K562 (cell line): ENCODE data around the gene DNASE1L3. TPM values are rescaled to one million over a fixed set of nuclear protein-coding genes. Genes with fewer than 3 reads are reported as not detected.

Source experiments
- ATAC-seq: fragments of 200-7000 bp; cut with Tn5 transposase; 3 replicates; pipeline ENCODE4 v1.9.1; 2020; ENCODE audit warnings: moderate library complexity
- BruUV-seq: library from RNA; stranded (reverse); fragments of 400-500 nt; replicated peaks from 2 replicates; lab custom pipeline; 2021; lab: Mats Ljungman, UMichigan
- CTCF ChIA-PET: fragments of 300-600 bp; formaldehyde crosslinking; extraction: SDS; loops from one replicate; lab custom pipeline; 2021; ENCODE audit warnings: low intra/inter-chr PET ratio; lab: Yijun Ruan, JAX
- POLR2A ChIA-PET: fragments of 300-600, 350-650 bp; sonication (Branson Sonifier 250); formaldehyde crosslinking; extraction: SDS; loops from one replicate; lab custom pipeline; 2021; ENCODE audit warnings: antibody characterized with exemption, inconsistent platforms; lab: Yijun Ruan, JAX
- DNase-seq, 4 experiments: peaks; one replicate each; pipeline versions ENCODE4 v3.0.0 to v3.0.0-alpha.2; 2011 to 2018; ENCODE audit warnings: low spot score in 3 of 4, mixed read lengths in 3 of 4; ENCODE audit errors: extremely low read depth in 1 of 4
- FAIRE-seq: peaks from 2 replicates; lab custom pipeline; 2011; peaks lifted over from hg19 to GRCh38; lab: Jason Lieb, UNC
- H2AFZ ChIP-seq: 2 replicates; pipeline ENCODE4 v1.6.0; 2011; ENCODE audit warnings: low read depth, low read length, control low read depth, inconsistent platforms
- H3K27ac ChIP-seq: fragments of 200-600 bp; 3 replicates; pipeline ENCODE4 v1.8.0; 2011; ENCODE audit warnings: low read depth, mild to moderate bottlenecking, control low read depth, inconsistent platforms, low read length, moderate library complexity, mixed read lengths; ENCODE audit errors: extremely low read depth
- H3K27me3 ChIP-seq, 2 experiments: fragments of 300-600 bp in 1 of 2; 2 replicates in 1 of 2; 3 replicates in 1 of 2; pipeline versions ENCODE4 v1.6.0 to v1.8.0; 2011; ENCODE audit warnings: inconsistent platforms in 2 of 2, low read length in 2 of 2, mild to moderate bottlenecking in 1 of 2, mixed read lengths in 1 of 2, moderate library complexity in 1 of 2; ENCODE audit not compliant: control insufficient read depth in 2 of 2, insufficient read depth in 2 of 2
- H3K36me3 ChIP-seq: fragments of 300-600 bp; 3 replicates; pipeline ENCODE4 v1.8.0; 2011; ENCODE audit warnings: mild to moderate bottlenecking, low read length, inconsistent platforms; ENCODE audit not compliant: control insufficient read depth, insufficient read depth
- H3K4me1 ChIP-seq, 2 experiments: fragments of 200-600 bp in 1 of 2; replicated peaks in 1 of 2; 2 replicates in 1 of 2; 3 replicates in 1 of 2; pipeline versions ENCODE4 v1.5.1 to v1.8.0; 2011; ENCODE audit warnings: inconsistent platforms in 2 of 2, low read length in 2 of 2, mild to moderate bottlenecking in 1 of 2, mixed read lengths in 1 of 2, moderate library complexity in 1 of 2; ENCODE audit not compliant: control insufficient read depth in 2 of 2, insufficient read depth in 2 of 2
- H3K4me2 ChIP-seq: 2 replicates; pipeline ENCODE4 v1.6.1; 2011; ENCODE audit warnings: low read length, control low read depth, inconsistent platforms, mixed read lengths; ENCODE audit not compliant: insufficient read depth
- H3K4me3 ChIP-seq: fragments of 200-600 bp; sonication (generic), shearing (Covaris generic); 2 replicates; pipeline ENCODE4 v1.5.1; 2016; ENCODE audit warnings: control low read depth, inconsistent platforms
- H3K79me2 ChIP-seq: fragments of 200-600 bp; 3 replicates; pipeline ENCODE4 v1.8.0; 2011; ENCODE audit warnings: low read length, inconsistent platforms; ENCODE audit not compliant: control insufficient read depth, insufficient read depth
- H3K9ac ChIP-seq, 2 experiments: 2 replicates each; pipeline versions ENCODE4 v1.6.0 to v1.6.1; 2011; ENCODE audit warnings: low read depth in 2 of 2, low read length in 2 of 2, control low read depth in 1 of 2, inconsistent platforms in 1 of 2, mild to moderate bottlenecking in 1 of 2, mixed read lengths in 1 of 2; ENCODE audit not compliant: insufficient read depth in 1 of 2
- H3K9me1 ChIP-seq: one replicate; pipeline ENCODE4 v1.6.0; 2011; ENCODE audit warnings: inconsistent platforms, mild to moderate bottlenecking, low read length, moderate library complexity; ENCODE audit not compliant: control insufficient read depth, insufficient read depth
- H3K9me3 ChIP-seq: replicated peaks from 2 replicates; pipeline ENCODE4 v1.5.1; 2011; ENCODE audit warnings: low read depth, low read length, inconsistent platforms; ENCODE audit not compliant: control insufficient read depth, insufficient read depth
- H4K20me1 ChIP-seq: replicated peaks from 2 replicates; pipeline ENCODE4 v1.6.1; 2011; ENCODE audit warnings: low read length, inconsistent platforms, mixed read lengths; ENCODE audit not compliant: control insufficient read depth, insufficient read depth
- ATF3 ChIP-seq, 2 experiments: fragments of 450-650 bp in 1 of 2; sonication (generic) in 1 of 2; formaldehyde crosslinking in 1 of 2; IDR thresholded peaks in 1 of 2; conservative IDR thresholded peaks in 1 of 2; 2 replicates each; pipeline versions ENCODE4 v1.6.1 to v1.8.1; 2016 to 2023; ENCODE audit warnings: mild to moderate bottlenecking in 2 of 2, moderate library complexity in 2 of 2, inconsistent platforms in 1 of 2, missing genetic modification reagents in 1 of 2
- BCOR ChIP-seq: fragments of 450-650 bp; IDR thresholded peaks from 2 replicates; pipeline ENCODE4 v1.6.1; 2016
- FOXA3 ChIP-seq, 2 experiments: fragments of 450-650 bp in 1 of 2; sonication (generic) in 1 of 2; formaldehyde crosslinking; IDR thresholded peaks in 1 of 2; conservative IDR thresholded peaks in 1 of 2; 2 replicates each; pipeline versions ENCODE4 v1.4.0 to v1.8.0; 2020 to 2022; ENCODE audit warnings: mild to moderate bottlenecking in 2 of 2, missing genetic modification reagents in 1 of 2
- KDM1A ChIP-seq, 2 experiments: fragments of 450-650 bp; IDR thresholded peaks; 2 replicates each; pipeline ENCODE4 v1.6.1; 2016; ENCODE audit warnings: mild to moderate bottlenecking in 2 of 2
- MYC ChIP-seq, 2 experiments: fragments of 250-450 bp in 1 of 2; sonication (Bioruptor Pico) in 1 of 2; IDR thresholded peaks; 2 replicates each; pipeline versions ENCODE4 v1.5.1 to v1.6.1; 2012 to 2021; ENCODE audit warnings: low read depth in 2 of 2, borderline replicate concordance in 1 of 2, improper control_type of control experiment in 1 of 2, low read length in 1 of 2, mild to moderate bottlenecking in 1 of 2, moderate library complexity in 1 of 2
- RBM25 ChIP-seq: fragments of 200-400 bp; formaldehyde crosslinking; IDR thresholded peaks from 2 replicates; pipeline ENCODE4 v1.6.1; 2018; ENCODE audit warnings: low read length, low read depth, moderate library complexity; ENCODE audit not compliant: severe bottlenecking
- ZNF24 ChIP-seq: fragments of 450-650 bp; IDR thresholded peaks from 2 replicates; pipeline ENCODE4 v1.6.1; 2016
- WGBS: fragments of 100-300 bp; shearing (Covaris generic); methylation state at CpG from one replicate; pipeline ENCODE4 v1.1.6; 2016; ENCODE audit warnings: low coverage, mixed read lengths; ENCODE audit not compliant: insufficient coverage; ENCODE audit errors: missing lambda C conversion rate; 5-methylcytosine and 5-hydroxymethylcytosine counted together
- in situ Hi-C: fragments of 300-500 bp; cut with MboI; formaldehyde crosslinking; loops from 4 replicates; pipeline ENCODE4 v1.15.0; 2018; ENCODE audit warnings: inconsistent platforms, mixed read lengths
- intact Hi-C: fragments of 100-400 bp; cut with micrococcal nuclease; formaldehyde crosslinking; loops from 2 replicates; pipeline ENCODE4 v1.14.2; 2022
- polyA plus RNA-seq, 8 experiments: library from polyadenylated mRNA; depleted of rRNA in 4 of 8; stranded (reverse) in 5 of 8; unstranded in 3 of 8; fragments of >200 nt; fragmentation: Nextera tagmentation in 2 of 8; fragmentation: Illumina TruSeq in 1 of 8; extraction: Ambion mirVana in 2 of 8; extraction: Trizol in 1 of 8; gene quantifications; 2 replicates each; pipeline versions ENCODE4 v1.2.1 to v1.2.3, GENCODE V29; 2011 to 2014; ENCODE audit warnings: inconsistent platforms in 1 of 8, missing spikeins in 1 of 8
- total RNA-seq, 7 experiments: library from RNA; depleted of rRNA in 6 of 7; stranded (reverse); fragments of >200 nt in 6 of 7; fragmentation: Illumina TruSeq in 2 of 7; extraction: Trizol in 2 of 7; gene quantifications; 2 replicates each; pipeline versions ENCODE4 v1.2.1 to v1.2.3, GENCODE V29; 2011 to 2021; ENCODE audit warnings: low replicate concordance in 1 of 7

The DNASE1L3 gene
- total and polyA plus RNA-seq, 9 of the 15 experiments (the other 6 are each of a cell fraction or from before 2014, with no cell fraction given), result 0.06 TPM; not detected in 8

GRCh38 chr3:58180940-58181587, 29.7 kb downstream of the DNASE1L3 start:
- no peak for TF ChIP-seq ATF3 (IDR thresholded peaks at IDR 0.05)
- TF ChIP-seq ATF3 (CRISPR knock-in tag; conservative IDR thresholded peaks at IDR 0.05), result no peak
- peak; percentile 37 to 40; a peak in 2 of 4 replicates for TF ChIP-seq KDM1A (IDR thresholded peaks at IDR 0.05)
- peak; percentile 68 for TF ChIP-seq RBM25
- no peak for TF ChIP-seq MYC (IDR thresholded peaks at IDR 0.05; ENCODE audit: low read depth, low read length)
- TF ChIP-seq MYC (CRISPR knock-in tag; IDR thresholded peaks at IDR 0.05; ENCODE audit: borderline replicate concordance, low read depth), result no peak
- 0 out of 2 replicates have a peak, but pooled peaks have one; percentile 35 for TF ChIP-seq ZNF24
- TF ChIP-seq FOXA3 (CRISPR knock-in tag; conservative IDR thresholded peaks at IDR 0.05 in 1 of 2, IDR thresholded peaks at IDR 0.05 in 1 of 2), result peak in 1 of 2 experiments; percentile 64; a peak in 1 of 4 replicates
- peak; percentile 68; the same call in 1 of the 2 replicates for TF ChIP-seq BCOR
- ATAC-seq (no peak), FAIRE-seq (no peak), DNase-seq (no peak)
- Histone ChIP-seq H2AFZ (no peak overlapping the region), H3K4me2 (no peak overlapping the region), H3K4me1 (peaks cover 5 to 17% of the 10 kb centered on the region in 2 experiments; a peak in 4 of 5 replicates), H4K20me1 (no peaks in the 10 kb centered on the region), H3K9me1 (no peaks in the 10 kb centered on the region), H3K4me3 (no peak overlapping the region), H3K27ac (no peak overlapping the region), H3K9ac (no peak overlapping the region), H3K36me3 (no peaks in the 10 kb centered on the region), H3K9me3 (no peaks in the 10 kb centered on the region), H3K27me3 (no peaks in the 10 kb centered on the region), H3K79me2 (no peaks in the 10 kb centered on the region)
- BruUV-seq, result no TSS peak
- in situ Hi-C loops (loop anchor here (10.0 kb wide), 2 partner anchors 234 to 354 kb away; partner anchors contain the start of gene ACOX2), intact Hi-C loops (no loop called here)
- 0% methylated on average over 1 of the region's 1 CpG for WGBS
- ChIA-PET CTCF (no interaction called here), POLR2A (no interaction called here)
